Activated gamma-delta T cell treated with Interleukin-2 at 50 U/mL for 16 hours (primary cell): ENCODE results near the gene POFUT2.
A peak's percentile ranks its signal among the peaks of the same experiment; 100 is the strongest.

Source experiments
- DNase-seq: peaks from one replicate; pipeline ENCODE4 v3.0.0-alpha.2; 2020

POFUT2 gene

DNA sequence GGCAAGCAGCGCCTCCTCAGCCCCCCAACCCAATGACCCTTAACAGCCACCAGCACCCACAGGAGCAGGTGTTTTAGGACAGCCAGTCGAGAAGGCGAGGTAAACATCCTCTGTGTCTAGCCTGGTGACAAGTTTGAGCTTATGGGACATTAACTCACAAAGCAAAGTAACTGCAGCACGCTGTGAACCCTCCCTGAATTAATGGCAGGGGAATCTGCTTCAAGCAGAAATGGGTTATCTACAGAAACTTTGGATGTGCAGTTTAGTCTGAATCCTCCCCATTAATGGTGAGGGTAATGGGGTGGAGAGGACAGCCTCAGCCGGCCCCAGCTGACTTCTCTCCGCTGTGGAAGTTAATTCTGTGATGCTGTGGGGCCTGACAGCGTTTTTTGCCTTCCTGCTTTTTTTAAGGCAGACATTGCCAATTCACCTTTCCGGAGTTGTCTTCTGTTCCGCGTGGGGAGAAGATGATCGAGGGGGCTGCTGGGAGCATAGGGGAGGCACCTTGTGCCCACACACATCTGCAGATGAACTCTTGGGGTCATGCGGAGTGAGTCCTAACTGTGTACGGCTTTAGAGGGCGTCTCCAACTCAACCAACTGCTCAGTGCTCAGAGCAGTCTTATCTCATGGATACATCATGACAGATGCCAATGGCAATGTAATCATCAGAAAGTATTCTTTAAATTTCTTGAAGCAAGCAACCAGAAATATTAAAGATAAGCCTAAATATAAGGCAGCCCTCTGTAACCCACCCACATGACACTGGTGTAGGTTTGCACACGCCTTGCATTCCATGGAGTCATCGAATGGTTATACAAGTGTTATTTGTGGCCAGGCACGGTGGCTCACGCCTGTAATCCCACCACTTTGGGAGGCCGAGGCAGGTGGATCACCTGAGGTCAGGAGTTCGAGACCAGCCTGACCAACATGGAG is 41.0 kb downstream of the POFUT2 start:
- no peak for DNase-seq

DNA sequence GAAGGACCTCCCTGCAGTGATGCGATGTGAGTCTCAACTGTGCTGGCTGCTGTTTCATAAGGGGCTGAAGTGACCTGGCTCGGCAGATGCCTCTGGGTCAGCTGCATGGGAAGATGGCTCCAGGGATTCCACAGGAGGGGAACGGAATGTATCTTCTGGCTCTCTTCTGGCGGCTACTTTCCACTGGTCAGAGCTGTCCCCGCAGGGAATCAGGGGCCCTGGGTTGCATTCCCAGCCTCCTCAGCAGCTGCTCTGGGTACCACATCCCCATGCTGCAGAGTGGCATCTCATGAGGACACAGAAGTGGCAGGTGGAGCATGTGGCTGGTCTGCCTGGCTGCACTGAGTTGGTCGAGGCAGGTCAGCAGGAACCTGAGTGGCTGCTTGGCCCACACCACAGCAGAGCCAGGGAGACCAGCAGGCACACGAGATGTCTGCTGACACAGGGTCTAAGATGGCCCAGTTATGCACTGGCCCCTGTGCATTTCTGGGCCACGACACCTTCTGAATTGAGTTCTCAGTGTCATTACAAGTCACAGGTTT is 42.8 kb downstream of the POFUT2 start:
- DNase-seq, result no peak

GRCh38 chr21:45243603-45244002 is 44.1 kb downstream of the POFUT2 start:
- DNase-seq, result no peak

- no peak for DNase-seq
These were observed 46.3 kb downstream of the POFUT2 start for GRCh38 chr21:45241357-45241756.

DNA sequence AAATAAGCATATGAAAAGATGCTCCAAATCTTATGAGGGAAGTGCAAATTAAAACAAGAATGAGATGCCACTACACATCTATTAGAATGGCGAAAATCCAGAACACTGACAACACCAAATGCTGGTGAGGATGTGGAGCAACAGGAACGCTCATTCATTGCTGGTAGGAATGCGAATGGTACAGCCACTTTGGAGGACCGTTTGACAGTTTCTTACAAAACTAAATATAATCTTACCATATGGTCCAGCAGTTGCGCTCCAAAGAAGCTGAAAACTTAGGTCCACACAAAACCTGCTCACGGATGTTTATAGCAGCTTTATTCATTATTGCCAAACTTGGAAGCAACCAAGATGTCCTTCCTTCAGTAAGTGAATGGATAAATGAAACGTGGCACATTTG is 50.3 kb downstream of the POFUT2 start:
- no peak for DNase-seq

GRCh38 chr21:45236481-45236880 is 51.2 kb downstream of the POFUT2 start:
- DNase-seq, result no peak

DNA sequence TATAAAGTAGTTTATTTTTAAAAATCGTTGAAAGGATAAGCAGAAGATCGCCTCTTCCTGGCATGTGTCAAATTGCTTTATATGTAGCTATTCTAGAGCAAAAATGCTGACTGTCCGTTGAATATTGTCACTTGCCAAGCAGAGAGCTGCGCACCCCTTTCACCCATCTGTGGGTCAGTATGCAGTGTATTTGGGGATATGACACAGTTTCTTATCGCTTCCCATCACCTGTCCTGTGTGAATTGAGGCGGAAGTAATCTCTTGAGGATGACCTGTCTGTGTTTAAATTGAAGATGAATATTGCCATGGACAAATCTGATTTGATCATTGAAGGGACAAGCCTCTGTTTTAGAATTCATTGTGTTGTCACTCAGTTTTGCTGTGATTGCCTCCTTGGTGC is 52.2 kb downstream of the POFUT2 start:
- DNase-seq, result no peak

- DNase-seq, result no peak
These were observed 52.7 kb downstream of the POFUT2 start for GRCh38 chr21:45234965-45235364.

- no peak for DNase-seq
These were observed 53.6 kb downstream of the POFUT2 start for GRCh38 chr21:45234127-45234526.

DNA sequence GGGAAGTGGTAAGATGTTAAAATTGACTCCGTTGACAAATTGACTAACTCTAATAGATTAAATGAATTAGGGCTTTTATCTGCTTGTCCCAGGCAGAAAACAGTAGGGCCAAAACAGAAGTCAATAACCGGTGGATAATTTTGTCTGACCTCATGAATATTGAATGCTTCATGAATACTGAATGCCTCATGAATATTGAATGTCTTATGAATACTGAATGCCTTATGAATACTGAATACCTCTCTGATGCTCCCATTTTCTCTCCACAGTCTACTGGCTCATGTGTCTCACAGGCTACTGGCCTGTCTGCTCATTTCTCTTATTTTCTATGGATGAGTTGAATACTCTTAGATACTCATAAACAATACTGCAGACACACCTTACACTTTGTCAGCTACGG is 56.0 kb downstream of the POFUT2 start:
- DNase-seq, result no peak

- DNase-seq, result no peak
These were observed 58.9 kb downstream of the POFUT2 start for GRCh38 chr21:45228656-45229240.

DNA sequence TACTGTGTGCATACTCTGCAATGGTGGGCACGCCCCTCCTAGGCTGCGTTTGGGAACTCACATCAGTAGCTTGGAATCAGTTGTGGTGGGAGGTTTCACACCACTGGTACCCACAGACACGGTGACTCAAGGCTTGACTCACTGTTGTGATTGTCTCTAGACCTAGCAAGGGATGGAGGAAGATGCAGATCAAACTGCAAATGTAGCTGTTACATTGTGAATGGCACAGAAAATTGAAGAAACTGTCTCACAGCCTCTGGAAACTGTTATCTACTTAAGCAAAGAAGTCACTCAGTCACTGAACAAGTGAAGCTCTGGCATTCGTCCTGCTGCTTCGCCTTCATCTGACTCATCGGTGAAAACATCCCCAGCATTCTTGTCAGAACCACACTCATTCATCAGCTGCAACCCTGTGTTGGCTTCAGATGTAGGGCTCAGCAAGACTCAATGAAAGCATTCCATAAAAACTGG is 59.5 kb downstream of the POFUT2 start:
- DNase-seq, result peak; percentile 79

DNA sequence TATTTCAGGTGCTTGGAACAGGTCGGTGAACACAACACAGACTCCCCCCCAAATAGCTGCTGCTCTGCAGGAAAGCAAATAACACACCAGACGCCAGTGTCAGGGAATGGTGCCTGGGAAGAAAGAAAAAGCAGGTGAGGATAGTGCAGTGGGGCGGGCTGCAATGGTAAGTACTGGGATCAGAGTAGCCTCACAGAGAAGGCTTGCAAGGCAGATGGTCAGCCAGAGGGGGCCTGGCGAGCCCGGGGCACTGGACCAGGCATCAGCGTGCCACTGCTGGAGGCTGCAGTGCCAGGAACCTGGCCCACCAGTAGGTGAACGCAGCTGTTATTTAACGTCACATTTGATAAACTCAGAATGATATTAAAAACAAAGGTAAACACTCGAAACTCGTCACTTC is 60.0 kb downstream of the POFUT2 start:
- DNase-seq, result no peak

DNA sequence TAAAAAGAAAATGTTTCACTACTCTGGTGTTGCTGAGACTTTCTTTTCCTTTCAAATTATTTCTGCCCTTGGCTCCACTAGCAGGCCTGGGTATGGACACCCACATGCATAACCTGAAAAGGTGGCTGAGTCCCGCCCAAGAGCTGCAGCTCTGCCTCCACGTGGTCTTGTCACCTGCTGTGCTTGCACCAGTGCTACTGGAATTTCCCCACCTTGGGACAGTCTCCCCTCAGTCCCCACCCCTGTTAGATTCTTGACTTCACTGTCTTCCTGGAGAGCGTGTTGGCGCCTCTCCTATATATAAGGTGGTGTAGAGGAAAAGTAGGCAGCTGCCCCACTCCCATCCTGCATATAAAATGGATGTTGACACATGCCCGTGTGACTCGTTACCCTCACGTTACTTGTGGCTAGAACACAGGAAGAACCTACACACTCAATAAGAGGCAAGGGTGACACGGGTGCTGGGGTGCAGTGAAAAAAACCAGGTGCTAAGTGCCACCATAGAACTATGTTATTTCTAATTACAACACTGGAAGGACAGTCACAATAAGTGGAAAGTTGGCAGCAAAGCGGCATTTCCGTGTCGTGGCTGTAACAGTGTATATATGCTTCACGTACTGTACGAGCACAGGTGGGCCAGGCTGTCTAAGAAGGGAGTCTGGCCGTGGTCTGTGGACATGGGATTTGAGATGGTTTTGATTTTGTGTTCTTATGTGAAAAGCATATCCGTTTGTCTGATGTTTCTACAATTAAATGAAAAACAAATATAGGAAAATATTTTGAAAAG is 61.0 kb downstream of the POFUT2 start:
- peak; percentile 30 for DNase-seq

DNA sequence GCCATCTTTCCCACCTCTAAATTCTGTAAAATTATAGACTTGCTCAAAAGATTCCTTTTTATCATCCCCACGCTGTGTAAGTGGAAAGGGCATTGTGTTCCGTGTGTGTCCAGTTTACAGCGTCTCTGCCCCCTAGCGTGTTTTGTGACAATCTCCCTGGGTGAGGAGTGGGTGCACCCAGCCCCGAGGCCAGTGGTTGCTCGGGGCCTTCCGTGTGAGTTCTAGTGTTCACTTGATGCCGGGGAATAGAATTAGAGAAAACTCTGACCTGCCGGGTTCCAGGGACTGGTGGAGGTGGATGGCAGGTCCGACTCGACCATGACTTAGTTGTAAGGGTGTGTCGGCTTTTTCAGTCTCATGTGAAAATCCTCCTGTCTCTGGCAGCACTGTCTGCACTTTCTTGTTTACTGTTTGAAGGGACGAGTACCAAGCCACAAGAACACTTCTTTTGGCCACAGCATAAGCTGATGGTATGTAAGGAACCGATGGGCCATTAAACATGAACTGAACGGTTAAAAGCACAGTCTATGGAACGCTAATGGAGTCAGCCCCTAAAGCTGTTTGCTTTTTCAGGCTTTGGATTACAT is 61.9 kb downstream of the POFUT2 start:
- no peak for DNase-seq

GRCh38 chr21:45225041-45225740 is 62.5 kb downstream of the POFUT2 start:
- DNase-seq, result no peak

DNA sequence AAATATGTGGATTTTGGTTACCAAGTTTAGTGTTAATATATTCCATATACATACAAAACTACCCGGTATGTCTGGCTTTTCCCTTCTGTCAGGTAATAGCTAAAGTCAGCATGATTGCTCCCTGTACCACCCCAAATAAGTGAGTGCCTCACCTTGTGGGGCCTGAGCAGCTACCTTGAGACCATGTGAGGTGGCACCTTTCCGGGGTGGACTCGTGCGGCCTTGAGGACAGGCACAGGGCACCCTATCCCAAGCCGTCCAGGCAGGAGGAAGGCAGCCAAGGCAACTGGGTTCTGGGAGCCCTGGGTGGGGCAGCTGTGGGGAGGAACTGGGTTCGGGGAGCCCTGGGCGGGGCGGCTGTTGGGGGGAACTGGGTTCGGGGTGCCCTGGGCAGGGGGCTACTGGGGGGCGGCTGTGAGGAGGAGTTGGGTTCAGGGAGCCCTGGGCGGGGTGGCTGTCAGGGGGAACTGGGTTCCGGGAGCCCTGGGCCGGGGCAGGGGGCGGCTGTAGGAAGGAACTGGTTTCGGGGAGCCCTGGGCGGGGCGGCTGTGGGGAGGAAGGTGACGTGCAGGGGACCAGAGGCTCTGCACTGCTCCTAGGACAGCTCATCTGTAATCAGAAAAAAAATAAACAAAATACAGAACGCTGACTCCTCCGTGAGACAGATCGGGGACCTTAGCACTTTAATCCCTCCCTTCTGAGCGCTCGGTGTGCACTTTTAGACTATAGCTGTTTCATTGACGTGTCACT is 63.3 kb downstream of the POFUT2 start:
- peak; percentile 21 for DNase-seq

GRCh38 chr21:45223236-45224185 is 64.2 kb downstream of the POFUT2 start:
- DNase-seq, result no peak

DNA sequence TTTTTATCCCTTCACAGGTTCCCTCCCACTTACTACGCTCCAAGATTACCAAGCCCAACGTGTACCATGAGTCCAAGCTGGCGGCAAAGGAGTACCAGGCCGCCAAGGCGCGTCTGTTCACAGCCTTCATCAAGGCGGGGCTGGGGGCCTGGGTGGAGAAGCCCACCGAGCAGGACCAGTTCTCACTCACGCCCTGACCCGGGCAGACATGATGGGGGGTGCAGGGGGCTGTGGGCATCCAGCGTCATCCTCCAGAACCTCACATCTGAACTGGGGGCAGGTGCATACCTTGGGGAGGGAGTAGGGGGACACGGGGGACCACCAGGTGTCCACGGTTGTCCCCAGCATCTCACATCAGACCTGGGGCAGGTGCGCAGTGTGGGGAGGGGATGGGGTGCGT is 65.7 kb downstream of the POFUT2 start:
- no peak for DNase-seq
